H1 (cell line): ENCODE results near the gene SYT2. TPM values are rescaled to one million over a fixed set of nuclear protein-coding genes. Genes with fewer than 3 reads are reported as not detected.
"Not testable (repeated sequence)": the region's sequence is repeated elsewhere in the genome, so short reads cannot be mapped to it uniquely, and the experiment has no call there.

ENCODE experiments used
- CTCF ChIA-PET: fragments of 300-600 bp; sonication (Branson Sonifier 250); formaldehyde crosslinking; loops from one replicate; lab custom pipeline; 2021; ENCODE audit not compliant: partially characterized antibody; lab: Charles Lee
- POLR2A ChIA-PET: fragments of 300-600 bp; sonication (Branson Sonifier 250); formaldehyde crosslinking; loops from one replicate; lab custom pipeline; 2021; ENCODE audit warnings: inconsistent platforms; ENCODE audit not compliant: partially characterized antibody; lab: Charles Lee
- DNase-seq, 2 experiments: peaks; one replicate each; pipeline versions ENCODE4 v3.0.0 to v3.0.0-alpha.2; 2010 to 2022; ENCODE audit warnings: low spot score in 2 of 2, low read depth in 1 of 2, mixed read lengths in 1 of 2
- FAIRE-seq: peaks from 2 replicates; lab custom pipeline; 2011; peaks lifted over from hg19 to GRCh38; lab: Jason Lieb, UNC
- H2AFZ ChIP-seq: 2 replicates; pipeline ENCODE4 v1.8.1; 2012; ENCODE audit warnings: low read length, inconsistent platforms
- H2AK5ac ChIP-seq: 2 replicates; pipeline ENCODE4 v1.6.1; 2013; ENCODE audit warnings: low read depth, low read length
- H2BK120ac ChIP-seq: replicated peaks from 2 replicates; pipeline ENCODE3; 2013; ENCODE audit warnings: low read depth, low read length, inconsistent platforms
- H2BK12ac ChIP-seq: 2 replicates; pipeline ENCODE4 v1.6.1; 2013; ENCODE audit warnings: low read depth, low read length
- H2BK15ac ChIP-seq: 2 replicates; pipeline ENCODE4 v1.6.1; 2013; ENCODE audit warnings: low read length
- H2BK20ac ChIP-seq: 2 replicates; pipeline ENCODE4 v1.6.1; 2013; ENCODE audit warnings: low read length
- H2BK5ac ChIP-seq: 2 replicates; pipeline ENCODE4 v1.6.1; 2013; ENCODE audit warnings: low read depth, low read length
- H3K14ac ChIP-seq: 2 replicates; pipeline ENCODE4 v1.6.1; 2013; ENCODE audit warnings: inconsistent platforms; ENCODE audit not compliant: insufficient read length
- H3K18ac ChIP-seq: 2 replicates; pipeline ENCODE4 v1.6.1; 2013; ENCODE audit warnings: low read length; ENCODE audit errors: extremely low read depth
- H3K23ac ChIP-seq: 2 replicates; pipeline ENCODE4 v1.6.1; 2013; ENCODE audit warnings: inconsistent platforms; ENCODE audit not compliant: insufficient read length
- H3K23me2 ChIP-seq: 2 replicates; pipeline ENCODE4 v1.6.1; 2013; ENCODE audit warnings: low read depth, low read length
- H3K27ac ChIP-seq: 2 replicates; pipeline ENCODE4 v1.6.1; 2011; ENCODE audit warnings: low read depth, low read length, inconsistent platforms
- H3K27me3 ChIP-seq, 4 experiments: replicated peaks in 1 of 4; 1 replicate in 1 of 4; 2 replicates in 3 of 4; pipeline versions ENCODE4 v1.6.1 to v1.8.1; 2011 to 2013; ENCODE audit warnings: low read length in 3 of 4, mild to moderate bottlenecking in 3 of 4, inconsistent platforms in 2 of 4, mixed read lengths in 2 of 4, moderate library complexity in 1 of 4; ENCODE audit not compliant: control insufficient read depth in 3 of 4, insufficient read depth in 3 of 4; ENCODE audit errors: extremely low read depth in 1 of 4
- H3K36me3 ChIP-seq, 4 experiments: 2 replicates each; pipeline versions ENCODE4 v1.6.1 to v1.8.1; 2011 to 2013; ENCODE audit warnings: mild to moderate bottlenecking in 4 of 4, low read length in 3 of 4, moderate library complexity in 2 of 4, control low read depth in 1 of 4, inconsistent platforms in 1 of 4; ENCODE audit not compliant: insufficient read depth in 4 of 4, control insufficient read depth in 2 of 4
- H3K4ac ChIP-seq: replicated peaks from 2 replicates; pipeline ENCODE3; 2013; ENCODE audit warnings: low read length, low read depth, mixed read lengths, inconsistent platforms; ENCODE audit not compliant: insufficient read length
- H3K4me1 ChIP-seq, 4 experiments: replicated peaks in 1 of 4; 1 replicate in 1 of 4; 2 replicates in 3 of 4; pipeline versions ENCODE4 v1.6.1 to v1.8.1; 2011 to 2013; ENCODE audit warnings: low read length in 3 of 4, inconsistent platforms in 2 of 4, mixed read lengths in 1 of 4; ENCODE audit not compliant: insufficient read depth in 4 of 4, control insufficient read depth in 3 of 4
- H3K4me2 ChIP-seq, 2 experiments: 2 replicates each; pipeline versions ENCODE4 v1.6.1 to v1.8.1; 2011 to 2013; ENCODE audit warnings: low read depth in 2 of 2, low read length in 2 of 2, control low read depth in 1 of 2, inconsistent platforms in 1 of 2, mild to moderate bottlenecking in 1 of 2; ENCODE audit not compliant: insufficient read depth in 1 of 2
- H3K4me3 ChIP-seq, 4 experiments: fragments of 200-600, 300-600 bp in 1 of 4; sonication (generic), shearing (Covaris generic), sonication (Bioruptor Twin) in 1 of 4; 2 replicates each; pipeline versions ENCODE4 v1.5.1 to v1.8.1; 2011 to 2016; ENCODE audit warnings: low read length in 4 of 4, low read depth in 3 of 4, control low read depth in 2 of 4, inconsistent platforms in 2 of 4, mild to moderate bottlenecking in 2 of 4, mixed read lengths in 1 of 4, moderate library complexity in 1 of 4; ENCODE audit not compliant: insufficient read depth in 2 of 4; ENCODE audit errors: extremely low read depth in 1 of 4
- H3K56ac ChIP-seq: replicated peaks from 2 replicates; pipeline ENCODE3; 2013; ENCODE audit warnings: low read depth, mild to moderate bottlenecking, mixed read lengths, low read length, inconsistent platforms; ENCODE audit not compliant: insufficient read length
- H3K79me1 ChIP-seq: 2 replicates; pipeline ENCODE4 v1.6.1; 2013; ENCODE audit warnings: low read depth, low read length, control low read depth
- H3K79me2 ChIP-seq, 2 experiments: 2 replicates each; pipeline versions ENCODE4 v1.6.1 to v1.8.1; 2012 to 2013; ENCODE audit warnings: low read length in 2 of 2, mild to moderate bottlenecking in 2 of 2, inconsistent platforms in 1 of 2; ENCODE audit not compliant: insufficient read depth in 2 of 2, control insufficient read depth in 1 of 2
- H3K9ac ChIP-seq, 4 experiments: replicated peaks in 1 of 4; 1 replicate in 1 of 4; 2 replicates in 3 of 4; pipeline versions ENCODE4 v1.6.1 to v1.8.1; 2011 to 2013; ENCODE audit warnings: low read depth in 3 of 4, low read length in 3 of 4, control low read depth in 2 of 4, mild to moderate bottlenecking in 2 of 4, moderate library complexity in 2 of 4, inconsistent platforms in 1 of 4; ENCODE audit errors: extremely low read depth in 1 of 4
- H3K9me3 ChIP-seq, 2 experiments: 2 replicates each; pipeline versions ENCODE4 v1.6.1 to v1.8.1; 2012 to 2013; ENCODE audit warnings: mild to moderate bottlenecking in 2 of 2, moderate library complexity in 2 of 2, control low read depth in 1 of 2, inconsistent platforms in 1 of 2, low read depth in 1 of 2, low read length in 1 of 2, mixed read lengths in 1 of 2; ENCODE audit not compliant: insufficient read depth in 2 of 2
- H4K20me1 ChIP-seq, 2 experiments: replicated peaks in 1 of 2; 2 replicates each; pipeline versions ENCODE3 to v1.8.1; 2011 to 2013; ENCODE audit warnings: inconsistent platforms in 2 of 2, low read length in 2 of 2, mild to moderate bottlenecking in 1 of 2; ENCODE audit not compliant: insufficient read depth in 2 of 2, control insufficient read depth in 1 of 2
- H4K5ac ChIP-seq: 2 replicates; pipeline ENCODE4 v1.6.1; 2013; ENCODE audit warnings: low read length, low read depth, mixed read lengths, inconsistent platforms; ENCODE audit not compliant: insufficient read length
- H4K8ac ChIP-seq: 2 replicates; pipeline ENCODE4 v1.8.0; 2013; ENCODE audit warnings: mild to moderate bottlenecking, moderate library complexity, low read length, inconsistent platforms; ENCODE audit not compliant: insufficient read depth; ENCODE audit errors: extremely low read depth
- H4K91ac ChIP-seq: replicated peaks from 2 replicates; pipeline ENCODE3; 2013; ENCODE audit warnings: low read length, mixed read lengths, inconsistent platforms; ENCODE audit not compliant: insufficient read length
- WGBS, 2 experiments: shearing (Covaris generic) in 1 of 2; methylation state at CpG; one replicate each; pipeline versions ENCODE4 v1.1.6 to v1.1.7; 2013 to 2015; ENCODE audit warnings: low lambda C conversion rate in 2 of 2, mixed read lengths in 2 of 2, inconsistent platforms in 1 of 2, low coverage in 1 of 2, missing lambda C conversion rate in 1 of 2; ENCODE audit not compliant: insufficient replicate concordance in 2 of 2, insufficient coverage in 1 of 2, insufficient read length in 1 of 2; ENCODE audit errors: extremely low coverage in 1 of 2, missing lambda C conversion rate in 1 of 2; 5-methylcytosine and 5-hydroxymethylcytosine counted together
- polyA plus RNA-seq, 7 experiments: library from polyadenylated mRNA; depleted of rRNA in 3 of 7; stranded (reverse) in 5 of 7; unstranded in 2 of 7; fragments of >200 nt in 5 of 7; fragments of 200-250 nt in 2 of 7; gene quantifications; 1 replicate in 5 of 7; 2 replicates in 1 of 7; 4 replicates in 1 of 7; pipeline versions ENCODE4 v1.2.1 to v1.2.3, GENCODE V29; 2011 to 2013; ENCODE audit warnings: missing spikeins in 2 of 7, mixed read lengths in 2 of 7
- total RNA-seq: library from RNA; stranded (reverse); fragmentation: NEBNext Ultra II Directional; extraction: Animal tissue kit (Norgen Biotek cat#: 25700); gene quantifications from 2 replicates; pipeline ENCODE4 v1.2.1, GENCODE V29; 2021

SYT2 gene
- total and polyA plus RNA-seq, 2 of the 8 experiments (the other 6 are each of a cell fraction or from before 2014, with no cell fraction given): 2.8 to 11.0 TPM

- H3K4me2 ChIP-seq, H3K23ac ChIP-seq, H3K4me3 ChIP-seq, H2BK120ac ChIP-seq, H2AK5ac ChIP-seq, H3K79me2 ChIP-seq, H3K4me1 ChIP-seq, H2AFZ ChIP-seq, H3K9ac ChIP-seq, H4K91ac ChIP-seq, H3K18ac ChIP-seq, H3K27ac ChIP-seq, H4K8ac ChIP-seq, H3K14ac ChIP-seq, H3K27me3 ChIP-seq, FAIRE-seq, H3K79me1 ChIP-seq, H2BK5ac ChIP-seq, H2BK15ac ChIP-seq, H4K5ac ChIP-seq, H3K4ac ChIP-seq, H3K56ac ChIP-seq, H2BK12ac ChIP-seq, H4K20me1 ChIP-seq, H2BK20ac ChIP-seq, H3K36me3 ChIP-seq, H3K23me2 ChIP-seq, POLR2A ChIA-PET, DNase-seq, H3K9me3 ChIP-seq: not testable (repeated sequence)
- CTCF ChIA-PET: interaction anchor here (1.8 kb wide), 1 partner anchor 20 kb away, joined by 7 read pairs; no protein-coding TSS in a partner anchor
Measured at GRCh38 chr1:202542415-202542814, 167.8 kb downstream of the SYT2 start.

GRCh38 chr1:202540858-202541257 is 169.4 kb downstream of the SYT2 start:
- H3K4ac ChIP-seq, DNase-seq, H2AFZ ChIP-seq, H3K18ac ChIP-seq, H3K9ac ChIP-seq, H4K20me1 ChIP-seq, H3K27me3 ChIP-seq, H3K79me2 ChIP-seq, H2BK5ac ChIP-seq, POLR2A ChIA-PET, H4K91ac ChIP-seq, H4K8ac ChIP-seq, H3K9me3 ChIP-seq, H2BK120ac ChIP-seq, FAIRE-seq, H3K27ac ChIP-seq, H3K4me1 ChIP-seq, H3K23me2 ChIP-seq, H3K4me2 ChIP-seq, H2BK20ac ChIP-seq, H2BK12ac ChIP-seq, H3K79me1 ChIP-seq, H3K36me3 ChIP-seq, H4K5ac ChIP-seq, H3K56ac ChIP-seq, H2AK5ac ChIP-seq, H3K23ac ChIP-seq, H2BK15ac ChIP-seq, H3K4me3 ChIP-seq, H3K14ac ChIP-seq: not testable (repeated sequence)
- CTCF ChIA-PET: interaction anchor here (2.2 kb wide), 1 partner anchor 21 kb away, joined by 10 read pairs; no protein-coding TSS in a partner anchor
- WGBS, 2 experiments: 85% methylated on average over 2 of the region's 2 CpGs; no CpG with 5 or more reads in 1 of the 2 experiments
